Measurements from ENCODE around the gene LRR1.
"Not testable (repeated sequence)": the region's sequence is repeated elsewhere in the genome, so short reads cannot be mapped to it uniquely, and the experiment has no call there.

The LRR1 gene

DNA sequence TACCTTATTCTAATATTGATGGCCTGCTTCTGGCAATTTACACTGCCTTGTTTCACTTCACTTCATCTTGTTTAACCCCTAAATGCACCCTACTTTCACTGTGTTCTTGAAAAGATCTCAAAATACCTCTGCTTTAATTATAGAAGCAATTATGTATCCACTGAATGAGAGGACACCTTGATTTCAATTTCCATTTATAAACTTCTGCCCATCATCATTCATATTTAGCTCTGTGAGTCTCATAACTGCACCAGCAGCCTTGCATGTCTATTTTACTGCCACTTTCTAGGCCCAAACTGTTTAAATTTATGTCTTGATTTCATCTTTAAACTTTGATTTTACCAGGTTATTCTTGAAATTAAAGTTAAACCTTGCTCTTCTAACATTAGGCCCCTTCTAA, 43.4 kb downstream of the LRR1 start:
- H3K4me3 ChIP-seq (ENCODE audit: low read depth, low read length) = no peak overlapping the region
- TF ChIP-seq, protein P1, sequence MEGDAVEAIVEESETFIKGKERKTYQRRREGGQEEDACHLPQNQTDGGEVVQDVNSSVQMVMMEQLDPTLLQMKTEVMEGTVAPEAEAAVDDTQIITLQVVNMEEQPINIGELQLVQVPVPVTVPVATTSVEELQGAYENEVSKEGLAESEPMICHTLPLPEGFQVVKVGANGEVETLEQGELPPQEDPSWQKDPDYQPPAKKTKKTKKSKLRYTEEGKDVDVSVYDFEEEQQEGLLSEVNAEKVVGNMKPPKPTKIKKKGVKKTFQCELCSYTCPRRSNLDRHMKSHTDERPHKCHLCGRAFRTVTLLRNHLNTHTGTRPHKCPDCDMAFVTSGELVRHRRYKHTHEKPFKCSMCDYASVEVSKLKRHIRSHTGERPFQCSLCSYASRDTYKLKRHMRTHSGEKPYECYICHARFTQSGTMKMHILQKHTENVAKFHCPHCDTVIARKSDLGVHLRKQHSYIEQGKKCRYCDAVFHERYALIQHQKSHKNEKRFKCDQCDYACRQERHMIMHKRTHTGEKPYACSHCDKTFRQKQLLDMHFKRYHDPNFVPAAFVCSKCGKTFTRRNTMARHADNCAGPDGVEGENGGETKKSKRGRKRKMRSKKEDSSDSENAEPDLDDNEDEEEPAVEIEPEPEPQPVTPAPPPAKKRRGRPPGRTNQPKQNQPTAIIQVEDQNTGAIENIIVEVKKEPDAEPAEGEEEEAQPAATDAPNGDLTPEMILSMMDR (IDR thresholded peaks at IDR 0.05; ENCODE audit: insufficient read depth, low read depth, low read length, missing control alignments) = no peak
- DNase-seq (ENCODE audit: low read depth) = no peak

DNA sequence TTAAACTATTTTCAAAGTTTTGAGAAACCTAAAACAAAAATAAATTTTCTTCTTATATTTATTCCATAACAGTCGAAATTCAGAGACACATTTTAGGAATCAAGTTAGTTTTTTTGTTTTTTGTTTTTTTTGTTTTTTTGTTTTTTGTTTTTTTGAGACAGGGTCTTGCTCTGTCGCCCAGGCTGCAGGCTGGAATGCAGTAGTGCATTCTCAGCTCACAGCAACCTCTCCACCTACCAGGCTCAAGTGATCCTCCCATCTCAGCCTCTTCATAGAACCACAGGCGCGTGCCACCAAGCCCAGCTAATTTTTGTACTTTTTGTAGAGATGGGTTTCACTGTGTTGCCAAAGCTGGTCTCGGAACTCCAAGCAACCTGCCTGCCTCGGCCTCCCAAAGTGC, 54.8 kb downstream of the LRR1 start:
- TF ChIP-seq, protein P1 (IDR thresholded peaks at IDR 0.05; ENCODE audit: insufficient read depth, low read depth, low read length, missing control alignments) = no peak
- H3K4me3 ChIP-seq (ENCODE audit: low read depth, low read length) = no peak overlapping the region
- no peak for DNase-seq (ENCODE audit: low read depth)

DNA sequence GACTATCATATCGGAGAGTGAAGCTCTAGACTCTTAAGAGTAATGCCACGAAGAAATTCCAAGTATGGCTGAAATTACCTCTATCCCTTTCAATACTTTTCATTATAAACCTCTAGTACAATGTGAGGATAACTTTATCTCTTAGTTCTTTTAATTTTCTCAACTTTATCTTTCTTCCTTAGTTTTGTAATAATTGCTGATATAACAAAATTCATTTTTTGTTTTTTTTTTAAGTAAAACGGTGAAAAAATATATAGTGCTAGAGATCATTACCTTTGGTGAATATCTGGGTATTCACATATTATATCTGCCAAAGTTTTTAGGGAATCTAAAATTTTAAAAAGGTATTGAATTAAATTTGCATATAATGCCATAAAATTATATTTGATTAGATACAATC, 55.8 kb downstream of the LRR1 start:
- TF ChIP-seq, protein P1 (IDR thresholded peaks at IDR 0.05; ENCODE audit: insufficient read depth, low read depth, low read length, missing control alignments) = no peak
- no peak overlapping the region for H3K4me3 ChIP-seq (ENCODE audit: low read depth, low read length)
- DNase-seq (ENCODE audit: low read depth) = no peak

DNA sequence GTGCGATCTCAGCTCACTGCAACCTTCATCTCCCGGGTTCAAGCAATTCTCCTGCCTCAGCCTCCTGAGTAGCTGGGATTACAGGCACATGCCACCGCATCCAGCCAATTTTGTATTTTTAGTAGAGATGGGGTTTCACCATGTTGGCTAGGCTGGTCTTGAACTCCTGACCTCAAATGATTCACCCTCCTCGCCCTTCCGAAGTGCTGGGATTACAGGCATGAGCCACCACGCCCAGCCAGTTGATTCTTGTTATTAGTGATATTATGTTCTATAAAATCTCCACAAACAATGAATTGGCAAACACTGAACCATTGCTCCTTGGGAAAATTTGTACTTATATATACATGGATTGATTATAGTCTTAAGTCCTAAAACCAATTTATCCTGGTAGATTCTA, 58.8 kb downstream of the LRR1 start:
- H3K4me3 ChIP-seq (ENCODE audit: low read depth, low read length); DNase-seq (ENCODE audit: low read depth): not testable (repeated sequence)

DNA sequence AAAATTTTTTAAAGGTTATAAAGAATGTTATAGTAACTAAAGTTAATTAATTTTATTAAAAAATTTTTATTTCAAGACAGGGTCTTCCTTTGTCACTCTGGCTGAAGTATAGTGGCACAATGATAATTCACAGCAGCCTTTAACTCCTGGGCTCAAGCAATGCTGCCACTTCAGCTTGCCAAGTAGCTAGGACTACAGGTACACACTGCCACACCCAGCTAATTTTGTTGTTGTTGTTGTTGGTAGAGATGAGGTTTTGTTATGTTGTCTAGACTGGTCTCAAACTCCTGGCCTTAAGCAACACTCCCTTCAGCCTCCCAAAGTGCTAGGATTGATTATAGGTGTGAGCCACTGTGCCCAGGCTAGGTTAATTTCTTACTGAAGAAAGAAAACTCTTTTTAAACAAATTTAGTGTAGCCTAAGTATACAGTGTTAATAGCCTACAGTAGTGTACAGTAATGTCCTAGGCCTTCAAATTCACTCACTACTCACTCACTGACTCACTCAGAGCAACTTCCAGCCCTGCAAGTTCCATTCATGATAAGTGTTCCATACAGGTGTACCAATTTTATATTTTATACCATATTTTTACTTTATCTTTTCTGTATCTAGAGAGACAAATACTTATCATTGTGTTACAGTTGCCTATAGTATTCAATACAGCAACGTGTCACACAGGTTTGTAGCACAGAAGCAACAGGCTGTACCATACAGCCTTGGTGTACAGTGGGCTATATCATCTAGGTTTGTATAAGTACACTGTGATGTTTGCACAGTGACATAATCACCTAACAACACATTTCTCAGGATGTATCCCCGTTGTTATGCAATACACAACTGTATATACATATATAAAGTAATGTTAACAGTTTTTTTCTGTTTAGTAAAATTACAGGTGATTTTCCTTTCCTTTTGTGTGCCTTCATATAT, 61.1 kb downstream of the LRR1 start:
- no peak for DNase-seq (ENCODE audit: low read depth)
- no peak overlapping the region for H3K4me3 ChIP-seq (ENCODE audit: low read depth, low read length)
- TF ChIP-seq, protein P1 (IDR thresholded peaks at IDR 0.05; ENCODE audit: insufficient read depth, low read depth, low read length, missing control alignments) = no peak

Data from GM12865 (cell line).